PC-9 (cell line): Measurements from ENCODE around the gene BRF1. TPM values are rescaled to one million over a fixed set of nuclear protein-coding genes. Genes with fewer than 3 reads are reported as not detected.

Source experiments
- BruUV-seq: library from RNA; stranded (reverse); fragments of 400-500 nt; replicated peaks from 2 replicates; lab custom pipeline; 2021; lab: Mats Ljungman, UMichigan
- CTCF ChIA-PET: fragments of 300-600 bp; sonication (Branson Sonifier 250); formaldehyde crosslinking; loops from one replicate; lab custom pipeline; 2022; ENCODE audit warnings: antibody characterized with exemption; lab: Charles Lee
- POLR2A ChIA-PET: fragments of 300-600 bp; sonication (Branson Sonifier 250); formaldehyde crosslinking; loops from one replicate; lab custom pipeline; 2022; ENCODE audit warnings: antibody characterized with exemption; ENCODE audit not compliant: unreplicated experiment; lab: Charles Lee
- DNase-seq, 2 experiments: peaks; one replicate each; pipeline versions ENCODE4 v3.0.0 to v3.0.0-alpha.2; 2015 to 2022; ENCODE audit warnings: mixed read lengths in 1 of 2
- H2AFZ ChIP-seq: fragments of 200-600 bp; sonication (generic); 2 replicates; pipeline ENCODE4 v1.8.1; 2017; ENCODE audit warnings: antibody characterized with exemption
- H3F3A ChIP-seq: fragments of 200-600 bp; sonication (generic); 2 replicates; pipeline ENCODE4 v1.8.1; 2017; ENCODE audit warnings: antibody characterized with exemption, mild to moderate bottlenecking, low read depth; ENCODE audit not compliant: insufficient read depth
- H3K27ac ChIP-seq: fragments of 200-600 bp; sonication (generic); 2 replicates; pipeline ENCODE4 v1.6.1; 2016; ENCODE audit warnings: mixed run types
- H3K27me3 ChIP-seq: fragments of 200-600 bp; sonication (generic); 2 replicates; pipeline ENCODE4 v1.6.1; 2016; ENCODE audit warnings: low read depth, mixed run types; ENCODE audit not compliant: insufficient read depth
- H3K36me3 ChIP-seq: fragments of 200-600 bp; sonication (generic); 2 replicates; pipeline ENCODE4 v1.6.1; 2016; ENCODE audit warnings: low read depth, mixed run types
- H3K4me1 ChIP-seq: fragments of 200-600 bp; sonication (generic); replicated peaks from 2 replicates; pipeline ENCODE4 v1.6.1; 2016; ENCODE audit warnings: mixed run types; ENCODE audit not compliant: insufficient read depth
- H3K4me2 ChIP-seq: fragments of 200-600 bp; sonication (generic); 2 replicates; pipeline ENCODE4 v1.6.1; 2017; ENCODE audit warnings: mixed run types
- H3K4me3 ChIP-seq: fragments of 200-600 bp; sonication (generic); 2 replicates; pipeline ENCODE4 v1.6.1; 2016; ENCODE audit warnings: mixed run types
- H3K79me2 ChIP-seq: fragments of 200-600 bp; sonication (generic); 2 replicates; pipeline ENCODE4 v1.6.1; 2017; ENCODE audit warnings: low read depth, mixed run types
- H3K9me2 ChIP-seq: fragments of 200-600 bp; sonication (generic); 2 replicates; pipeline ENCODE4 v1.8.1; 2017; ENCODE audit warnings: mild to moderate bottlenecking; ENCODE audit not compliant: insufficient read depth
- H3K9me3 ChIP-seq: fragments of 200-600 bp; sonication (generic); 2 replicates; pipeline ENCODE4 v1.8.1; 2016; ENCODE audit warnings: low read depth; ENCODE audit not compliant: insufficient read depth
- H4K20me1 ChIP-seq: fragments of 200-600 bp; sonication (generic); 2 replicates; pipeline ENCODE4 v1.8.1; 2017; ENCODE audit not compliant: insufficient read depth
- EZH2 ChIP-seq: fragments of 200-600 bp; sonication (generic); IDR thresholded peaks from 2 replicates; pipeline ENCODE4 v1.8.0; 2017; ENCODE audit warnings: antibody characterized with exemption, low read depth
- intact Hi-C: fragments of 100-400 bp; cut with micrococcal nuclease; formaldehyde crosslinking; loops from one replicate; pipeline ENCODE4 v1.10.0; 2022; ENCODE audit not compliant: unreplicated experiment
- total RNA-seq: library from RNA; stranded (reverse); gene quantifications from 2 replicates; pipeline ENCODE4 v1.2.3, GENCODE V29; 2021
- TF ChIP-seq, protein P1 (sequence below): fragments of 200-600 bp; sonication (generic); conservative IDR thresholded peaks from 2 replicates; pipeline ENCODE4 v1.6.1; 2017; ENCODE audit warnings: mixed run types, antibody characterized with exemption, mild to moderate bottlenecking, moderate library complexity

BRF1 gene
- total RNA-seq, 1 experiment from 2014 or later, result 24.8 TPM

DNA sequence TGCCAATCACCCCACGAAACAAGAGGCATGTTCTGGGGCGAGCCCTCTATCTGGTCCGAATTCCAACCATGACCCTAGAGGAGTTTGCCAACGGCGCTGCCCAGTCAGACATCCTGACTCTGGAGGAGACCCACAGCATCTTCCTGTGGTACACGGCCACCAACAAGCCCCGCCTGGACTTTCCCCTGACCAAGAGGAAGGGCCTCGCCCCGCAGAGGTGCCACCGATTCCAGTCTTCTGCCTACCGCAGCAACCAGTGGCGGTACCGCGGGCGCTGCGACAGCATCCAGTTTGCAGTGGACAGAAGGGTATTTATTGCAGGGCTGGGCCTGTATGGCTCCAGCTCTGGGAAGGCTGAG lies 50.8 kb downstream of the BRF1 start:
- POLR2A ChIA-PET, result no interaction called here
- TF ChIP-seq EZH2, result no peak
- no peak for DNase-seq
- CTCF ChIA-PET, result no interaction called here
- Histone ChIP-seq H3K27ac (no peak overlapping the region), H3K9me2 (no peaks in the 10 kb centered on the region), H3F3A (no peaks in the 10 kb centered on the region), H3K27me3 (no peaks in the 10 kb centered on the region), H3K79me2 (0 out of 2 replicates have a peak, but pooled peaks cover 5% of the 10 kb centered on the region), H3K9me3 (no peaks in the 10 kb centered on the region), H3K4me1 (no peaks in the 10 kb centered on the region; the same call in none of the 2 replicates), H3K4me3 (no peak overlapping the region), H2AFZ (no peak overlapping the region), H3K36me3 (no peaks in the 10 kb centered on the region), H3K4me2 (no peak overlapping the region), H4K20me1 (peaks cover 4% of the 10 kb centered on the region; the same call in 1 of the 2 replicates)
- intact Hi-C loops, result no loop called here
- BruUV-seq, result no TSS peak

DNA sequence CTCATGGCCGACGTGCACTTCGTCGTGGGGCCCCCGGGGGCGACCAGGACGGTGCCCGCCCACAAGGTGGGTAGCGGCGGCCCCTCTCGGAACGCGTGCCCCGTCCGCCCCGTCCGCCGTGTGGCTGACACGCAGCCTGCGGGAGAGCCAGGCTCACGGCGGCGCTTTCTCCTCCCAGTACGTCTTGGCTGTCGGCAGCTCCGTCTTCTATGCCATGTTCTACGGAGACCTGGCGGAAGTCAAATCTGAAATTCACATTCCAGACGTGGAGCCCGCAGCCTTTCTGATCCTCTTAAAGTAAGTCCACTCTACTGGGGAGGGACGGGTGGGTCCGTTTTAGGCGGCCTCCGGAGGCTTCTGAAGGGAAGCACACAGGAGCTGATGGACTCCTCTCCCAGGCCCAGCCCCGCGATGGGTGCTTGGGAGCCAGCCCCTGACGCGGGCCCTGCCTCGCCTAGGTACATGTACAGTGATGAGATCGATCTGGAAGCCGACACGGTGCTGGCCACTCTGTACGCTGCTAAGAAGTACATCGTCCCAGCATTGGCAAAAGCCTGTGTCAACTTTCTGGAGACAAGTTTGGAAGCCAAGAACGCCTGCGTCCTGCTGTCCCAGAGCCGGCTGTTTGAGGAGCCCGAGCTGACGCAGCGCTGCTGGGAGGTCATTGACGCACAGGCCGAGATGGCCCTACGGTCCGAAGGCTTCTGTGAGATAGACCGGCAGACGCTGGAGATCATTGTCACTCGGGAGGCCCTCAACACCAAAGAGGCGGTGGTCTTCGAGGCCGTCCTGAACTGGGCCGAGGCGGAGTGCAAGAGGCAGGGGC lies 51.4 kb downstream of the BRF1 start:
- no peak for TF ChIP-seq EZH2
- TF ChIP-seq, protein P1, sequence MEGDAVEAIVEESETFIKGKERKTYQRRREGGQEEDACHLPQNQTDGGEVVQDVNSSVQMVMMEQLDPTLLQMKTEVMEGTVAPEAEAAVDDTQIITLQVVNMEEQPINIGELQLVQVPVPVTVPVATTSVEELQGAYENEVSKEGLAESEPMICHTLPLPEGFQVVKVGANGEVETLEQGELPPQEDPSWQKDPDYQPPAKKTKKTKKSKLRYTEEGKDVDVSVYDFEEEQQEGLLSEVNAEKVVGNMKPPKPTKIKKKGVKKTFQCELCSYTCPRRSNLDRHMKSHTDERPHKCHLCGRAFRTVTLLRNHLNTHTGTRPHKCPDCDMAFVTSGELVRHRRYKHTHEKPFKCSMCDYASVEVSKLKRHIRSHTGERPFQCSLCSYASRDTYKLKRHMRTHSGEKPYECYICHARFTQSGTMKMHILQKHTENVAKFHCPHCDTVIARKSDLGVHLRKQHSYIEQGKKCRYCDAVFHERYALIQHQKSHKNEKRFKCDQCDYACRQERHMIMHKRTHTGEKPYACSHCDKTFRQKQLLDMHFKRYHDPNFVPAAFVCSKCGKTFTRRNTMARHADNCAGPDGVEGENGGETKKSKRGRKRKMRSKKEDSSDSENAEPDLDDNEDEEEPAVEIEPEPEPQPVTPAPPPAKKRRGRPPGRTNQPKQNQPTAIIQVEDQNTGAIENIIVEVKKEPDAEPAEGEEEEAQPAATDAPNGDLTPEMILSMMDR, result no peak
- ChIA-PET POLR2A (no interaction called here), CTCF (interaction anchor here (0.6 kb wide), 1 partner anchor 251 kb away, joined by 3 read pairs; no protein-coding TSS in a partner anchor)
- intact Hi-C loops, result no loop called here
- Histone ChIP-seq H3K9me2 (no peaks in the 10 kb centered on the region), H3K4me2 (peak overlapping the region; percentile 64), H3K79me2 (0 out of 2 replicates have a peak, but pooled peaks cover 5% of the 10 kb centered on the region), H3K4me1 (no peaks in the 10 kb centered on the region; the same call in none of the 2 replicates), H2AFZ (no peak overlapping the region), H3K27me3 (no peaks in the 10 kb centered on the region), H3K4me3 (peak overlapping the region; percentile 42; the same call in 1 of the 2 replicates), H3K36me3 (no peaks in the 10 kb centered on the region), H3K27ac (no peak overlapping the region), H3F3A (no peaks in the 10 kb centered on the region), H3K9me3 (no peaks in the 10 kb centered on the region), H4K20me1 (peaks cover 4% of the 10 kb centered on the region; the same call in 1 of the 2 replicates)
- BruUV-seq, result no TSS peak
- DNase-seq, result no peak

- Histone ChIP-seq H3K79me2 (0 out of 2 replicates have a peak, but pooled peaks cover 5% of the 10 kb centered on the region), H3K4me1 (no peaks in the 10 kb centered on the region; the same call in none of the 2 replicates), H3K36me3 (no peaks in the 10 kb centered on the region), H3K9me2 (no peaks in the 10 kb centered on the region), H3K4me3 (peak within 1 kb of the TSS; percentile 67), H4K20me1 (no peaks in the 10 kb centered on the region), H3K27me3 (no peaks in the 10 kb centered on the region), H3K9me3 (no peaks in the 10 kb centered on the region), H3K4me2 (peak within 1 kb of the TSS; percentile 86), H3K27ac (no peak within 1 kb of the TSS), H2AFZ (peak within 1 kb of the TSS; percentile 70), H3F3A (no peaks in the 10 kb centered on the region)
- ChIA-PET CTCF (interaction anchor here (0.6 to 0.9 kb wide), 2 partner anchors 41 to 250 kb away, joined by 3 read pairs; no protein-coding TSS in a partner anchor), POLR2A (interaction anchor here (0.6 to 1.0 kb wide), 3 partner anchors 44 to 97 kb away, joined by 3 to 4 read pairs (median 4); no protein-coding TSS in a partner anchor)
- TF ChIP-seq EZH2, result no peak
- TF ChIP-seq, protein P1, result no peak
- no TSS peak for BruUV-seq
- intact Hi-C loops, result no loop called here
- peak in 1 of 2 experiments; percentile 78 for DNase-seq
Measured at GRCh38 chr14:105248368-105249181, 52.2 kb downstream of the BRF1 start, which contains the start of gene BTBD6. TSS of gene BTBD6 (plus strand) at chr14:105248533. CDS start at chr14:105248712, 179 bp downstream.
